Measurements from ENCODE around the gene ARMC6.
"Not testable (repeated sequence)": the region's sequence is repeated elsewhere in the genome, so short reads cannot be mapped to it uniquely, and the experiment has no call there.

The ARMC6 gene

DNA sequence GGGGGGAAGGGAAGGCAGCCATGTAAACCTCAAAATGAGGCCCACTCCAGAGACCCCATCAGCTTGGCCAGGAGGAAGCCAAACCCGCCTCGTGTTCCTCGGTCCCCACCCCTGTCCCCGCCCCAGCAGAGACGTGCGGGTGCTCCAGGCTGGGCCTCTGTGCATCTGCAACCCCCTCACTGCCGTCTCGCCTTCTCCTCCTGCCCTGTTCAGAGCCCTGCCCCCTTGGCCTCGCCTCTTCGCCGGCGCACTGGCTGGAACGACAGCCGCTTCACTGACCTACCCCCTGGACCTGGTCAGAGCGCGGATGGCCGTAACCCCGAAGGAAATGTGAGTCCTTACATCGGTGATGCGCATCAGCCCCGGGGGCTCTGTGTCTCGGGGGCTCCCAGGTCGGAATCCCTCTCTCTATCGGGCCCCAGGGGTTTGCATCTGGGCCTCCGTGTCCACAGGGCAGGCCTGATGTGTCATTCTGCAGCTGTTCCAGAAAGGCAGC lies 72.7 kb downstream of the ARMC6 start:
- peaks cover 7% of the 10 kb centered on the region for H3K27me3 ChIP-seq (ENCODE audit: insufficient read depth, poor library complexity, severe bottlenecking)
- H3K36me3 ChIP-seq (ENCODE audit: low read depth) = no peaks in the 10 kb centered on the region
- ATAC-seq (ENCODE audit: low read depth) (no peak), DNase-seq (ENCODE audit: low spot score) (no peak)
- TF ChIP-seq, protein P1, sequence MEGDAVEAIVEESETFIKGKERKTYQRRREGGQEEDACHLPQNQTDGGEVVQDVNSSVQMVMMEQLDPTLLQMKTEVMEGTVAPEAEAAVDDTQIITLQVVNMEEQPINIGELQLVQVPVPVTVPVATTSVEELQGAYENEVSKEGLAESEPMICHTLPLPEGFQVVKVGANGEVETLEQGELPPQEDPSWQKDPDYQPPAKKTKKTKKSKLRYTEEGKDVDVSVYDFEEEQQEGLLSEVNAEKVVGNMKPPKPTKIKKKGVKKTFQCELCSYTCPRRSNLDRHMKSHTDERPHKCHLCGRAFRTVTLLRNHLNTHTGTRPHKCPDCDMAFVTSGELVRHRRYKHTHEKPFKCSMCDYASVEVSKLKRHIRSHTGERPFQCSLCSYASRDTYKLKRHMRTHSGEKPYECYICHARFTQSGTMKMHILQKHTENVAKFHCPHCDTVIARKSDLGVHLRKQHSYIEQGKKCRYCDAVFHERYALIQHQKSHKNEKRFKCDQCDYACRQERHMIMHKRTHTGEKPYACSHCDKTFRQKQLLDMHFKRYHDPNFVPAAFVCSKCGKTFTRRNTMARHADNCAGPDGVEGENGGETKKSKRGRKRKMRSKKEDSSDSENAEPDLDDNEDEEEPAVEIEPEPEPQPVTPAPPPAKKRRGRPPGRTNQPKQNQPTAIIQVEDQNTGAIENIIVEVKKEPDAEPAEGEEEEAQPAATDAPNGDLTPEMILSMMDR (IDR thresholded peaks at IDR 0.05; ENCODE audit: poor library complexity, severe bottlenecking) = no peak
- no peak overlapping the region for H3K4me3 ChIP-seq (ENCODE audit: severe bottlenecking)
- H3K27ac ChIP-seq (ENCODE audit: poor library complexity, severe bottlenecking) = no peak overlapping the region
- H3K9me3 ChIP-seq (ENCODE audit: severe bottlenecking) = no peaks in the 10 kb centered on the region
- H3K4me1 ChIP-seq (ENCODE audit: insufficient read depth, poor library complexity, severe bottlenecking) = no peaks in the 10 kb centered on the region

DNA sequence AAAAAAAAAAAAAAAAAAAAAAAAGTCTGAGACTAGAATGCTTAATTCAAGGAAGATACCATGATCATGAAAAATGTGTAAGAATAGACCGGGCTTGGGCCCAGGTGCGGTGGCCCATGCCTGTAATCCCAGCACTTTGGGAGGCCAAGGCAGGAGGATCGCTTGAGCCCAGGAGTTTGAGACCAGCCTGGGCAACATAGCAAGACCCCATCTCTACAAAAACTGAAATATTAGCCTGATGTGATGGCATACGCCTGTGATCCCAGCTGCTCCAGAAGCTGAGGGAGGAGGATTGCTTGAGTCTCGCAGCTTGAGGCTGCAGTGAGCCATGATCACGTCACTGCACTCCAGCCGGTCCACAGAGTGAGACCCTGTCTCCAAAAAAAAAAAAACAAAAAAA lies 73.5 kb downstream of the ARMC6 start:
- not testable (repeated sequence) for H3K36me3 ChIP-seq (ENCODE audit: low read depth); H3K27ac ChIP-seq (ENCODE audit: poor library complexity, severe bottlenecking); H3K4me1 ChIP-seq (ENCODE audit: insufficient read depth, poor library complexity, severe bottlenecking); H3K27me3 ChIP-seq (ENCODE audit: insufficient read depth, poor library complexity, severe bottlenecking); H3K9me3 ChIP-seq (ENCODE audit: severe bottlenecking); DNase-seq (ENCODE audit: low spot score); H3K4me3 ChIP-seq (ENCODE audit: severe bottlenecking); ATAC-seq (ENCODE audit: low read depth)

DNA sequence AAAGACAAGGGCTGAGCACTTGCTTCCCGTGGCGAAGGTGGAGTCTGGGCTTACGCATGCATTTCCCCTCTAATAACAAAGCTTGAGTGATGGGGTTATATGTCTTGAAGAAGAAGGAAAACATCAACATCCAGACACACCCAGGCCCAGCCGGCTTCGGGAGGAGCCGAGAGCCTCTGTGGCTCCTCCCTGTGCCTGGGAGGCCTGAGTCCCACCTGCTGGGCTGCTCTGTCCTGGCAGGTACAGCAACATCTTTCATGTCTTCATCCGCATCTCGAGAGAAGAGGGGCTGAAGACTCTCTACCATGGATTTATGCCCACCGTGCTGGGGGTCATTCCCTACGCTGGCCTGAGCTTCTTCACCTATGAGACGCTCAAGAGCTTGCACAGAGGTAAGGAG lies 74.3 kb downstream of the ARMC6 start:
- TF ChIP-seq, protein P1 (IDR thresholded peaks at IDR 0.05; ENCODE audit: poor library complexity, severe bottlenecking) = no peak
- H3K27ac ChIP-seq (ENCODE audit: poor library complexity, severe bottlenecking) = no peak overlapping the region
- DNase-seq (ENCODE audit: low spot score) (no peak), ATAC-seq (ENCODE audit: low read depth) (no peak; the same call in 2 of the 3 replicates)
- no peaks in the 10 kb centered on the region for H3K4me1 ChIP-seq (ENCODE audit: insufficient read depth, poor library complexity, severe bottlenecking)
- H3K4me3 ChIP-seq (ENCODE audit: severe bottlenecking) = no peak overlapping the region
- no peaks in the 10 kb centered on the region for H3K9me3 ChIP-seq (ENCODE audit: severe bottlenecking)
- H3K36me3 ChIP-seq (ENCODE audit: low read depth) = no peaks in the 10 kb centered on the region
- H3K27me3 ChIP-seq (ENCODE audit: insufficient read depth, poor library complexity, severe bottlenecking) = peaks cover 7% of the 10 kb centered on the region

Measured in RWPE2 (cell line).